AG09309 (cell line): ENCODE measurements around the gene ERCC4.
A peak's percentile ranks its signal among the peaks of the same experiment; 100 is the strongest.

Source experiments
- DNase-seq: peaks from one replicate; pipeline ENCODE4 v3.0.0-alpha.2; 2010; ENCODE audit warnings: low read depth
- H3K4me3 ChIP-seq: 2 replicates; pipeline ENCODE4 v1.5.1; 2011; ENCODE audit warnings: mild to moderate bottlenecking, low read depth, low read length, moderate library complexity; ENCODE audit not compliant: control insufficient read depth
- CTCF ChIP-seq: IDR thresholded peaks from 2 replicates; pipeline ENCODE4 v1.5.1; 2011; ENCODE audit warnings: mild to moderate bottlenecking, low read depth, low read length, inconsistent platforms; ENCODE audit not compliant: insufficient read depth, control insufficient read depth; ENCODE audit errors: missing control alignments

The ERCC4 gene

GRCh38 chr16:13915033-13915635 is 4.8 kb upstream of the ERCC4 start:
- no peak for TF ChIP-seq CTCF
- no peak overlapping the region for H3K4me3 ChIP-seq
- no peak for DNase-seq

GRCh38 chr16:13919330-13919682 is 648 bp upstream of the ERCC4 start:
- H3K4me3 ChIP-seq = no peak overlapping the region
- no peak for DNase-seq
- TF ChIP-seq CTCF = peak; percentile 41

- no peak for DNase-seq
- H3K4me3 ChIP-seq = peak overlapping the region; percentile 91
- TF ChIP-seq CTCF = no peak
Measured at GRCh38 chr16:13920510-13920818, 510 bp downstream of the ERCC4 start.

GRCh38 chr16:13921328-13921727 is 1.4 kb downstream of the ERCC4 start:
- no peak for TF ChIP-seq CTCF
- DNase-seq = no peak
- peak overlapping the region; percentile 91; the same call in 1 of the 2 replicates for H3K4me3 ChIP-seq

GRCh38 chr16:13923703-13924298 is 3.8 kb downstream of the ERCC4 start:
- H3K4me3 ChIP-seq = no peak overlapping the region
- peak; percentile 29 for TF ChIP-seq CTCF
- no peak for DNase-seq

- DNase-seq = no peak
- no peak overlapping the region for H3K4me3 ChIP-seq
- no peak for TF ChIP-seq CTCF
Measured at GRCh38 chr16:13926464-13926863, 6.5 kb downstream of the ERCC4 start.
